AG04449 (cell line): Measurements from ENCODE around the gene NXPH4.

ENCODE experiments used
- CTCF ChIA-PET: fragments of 350-600 bp; formaldehyde crosslinking; extraction: SDS; loops from one replicate; lab custom pipeline; 2021; ENCODE audit warnings: antibody characterized with exemption; lab: Yijun Ruan, JAX
- POLR2A ChIA-PET: fragments of 400-600, 350-600 bp; formaldehyde crosslinking; extraction: SDS; loops from one replicate; lab custom pipeline; 2020; ENCODE audit warnings: antibody characterized with exemption, inconsistent platforms; lab: Yijun Ruan, JAX
- DNase-seq: peaks from one replicate; pipeline ENCODE4 v3.0.0-alpha.2; 2010; ENCODE audit warnings: low read depth, low spot score
- H3K4me3 ChIP-seq: 2 replicates; pipeline ENCODE4 v1.5.1; 2011; ENCODE audit warnings: low read depth, mild to moderate bottlenecking, control low read depth, low read length
- TF ChIP-seq, protein P1 (sequence below): IDR thresholded peaks from one replicate; pipeline ENCODE4 v1.5.1; 2011; ENCODE audit warnings: mild to moderate bottlenecking, moderate library complexity, low read length, control low read depth, inconsistent platforms; ENCODE audit not compliant: insufficient read depth; ENCODE audit errors: missing control alignments

The NXPH4 gene

DNA sequence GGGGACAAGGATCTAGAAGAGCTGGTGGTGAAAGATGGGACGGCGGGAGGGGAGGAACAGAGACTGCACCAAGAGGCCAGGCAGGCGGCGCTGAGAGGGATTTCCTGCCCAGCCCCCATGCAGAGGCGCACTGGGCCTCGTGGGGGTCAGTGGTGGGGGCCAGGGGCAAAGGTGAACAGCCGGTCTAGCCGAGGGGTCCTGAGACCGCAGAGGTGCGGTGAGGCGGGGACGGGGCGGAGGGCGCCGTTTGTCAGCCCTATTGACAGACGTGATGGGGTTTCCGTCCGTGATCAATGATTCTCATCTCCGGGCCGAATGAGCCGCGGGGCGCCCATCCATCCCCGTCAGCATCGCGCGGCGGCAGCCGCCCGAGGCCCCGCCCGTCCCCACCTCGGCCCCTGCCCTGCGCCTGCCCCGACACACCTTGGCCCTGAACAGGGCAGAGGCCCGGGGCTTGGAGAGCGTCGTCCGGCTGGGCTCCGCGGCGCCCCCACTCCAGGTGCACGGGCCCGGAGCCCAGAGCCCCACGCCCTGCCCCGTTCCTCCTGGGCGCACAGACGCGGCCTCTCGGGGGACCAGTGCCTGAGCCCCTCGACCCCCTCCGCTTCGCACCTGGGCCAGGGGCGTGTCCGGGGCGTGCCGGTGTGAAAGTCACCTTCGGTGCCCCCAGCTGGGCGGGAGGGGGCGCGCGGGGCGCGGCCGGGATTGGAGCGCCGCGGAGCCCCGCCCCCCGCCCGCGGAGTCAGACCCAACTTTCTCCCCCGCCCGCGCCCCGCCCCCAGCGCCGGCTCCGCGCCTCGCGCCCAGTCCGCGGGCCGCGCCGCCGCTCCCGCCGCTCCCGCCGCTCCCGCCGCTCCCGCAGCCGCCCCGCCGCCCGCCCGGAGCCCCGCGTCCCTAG is at the start of gene NXPH4:
NXPH4 (plus strand) TSS at position 781 of the 898 bp plus-strand sequence. CDS start 176 bp downstream, outside the sequence.
- CTCF ChIA-PET = interaction anchor here (2.2 to 11.4 kb wide), 5 partner anchors 11 to 26 kb away, joined by 10 to 393 read pairs (median 54); partner anchors contain the start of gene SHMT2
- no peak for DNase-seq
- TF ChIP-seq, protein P1, sequence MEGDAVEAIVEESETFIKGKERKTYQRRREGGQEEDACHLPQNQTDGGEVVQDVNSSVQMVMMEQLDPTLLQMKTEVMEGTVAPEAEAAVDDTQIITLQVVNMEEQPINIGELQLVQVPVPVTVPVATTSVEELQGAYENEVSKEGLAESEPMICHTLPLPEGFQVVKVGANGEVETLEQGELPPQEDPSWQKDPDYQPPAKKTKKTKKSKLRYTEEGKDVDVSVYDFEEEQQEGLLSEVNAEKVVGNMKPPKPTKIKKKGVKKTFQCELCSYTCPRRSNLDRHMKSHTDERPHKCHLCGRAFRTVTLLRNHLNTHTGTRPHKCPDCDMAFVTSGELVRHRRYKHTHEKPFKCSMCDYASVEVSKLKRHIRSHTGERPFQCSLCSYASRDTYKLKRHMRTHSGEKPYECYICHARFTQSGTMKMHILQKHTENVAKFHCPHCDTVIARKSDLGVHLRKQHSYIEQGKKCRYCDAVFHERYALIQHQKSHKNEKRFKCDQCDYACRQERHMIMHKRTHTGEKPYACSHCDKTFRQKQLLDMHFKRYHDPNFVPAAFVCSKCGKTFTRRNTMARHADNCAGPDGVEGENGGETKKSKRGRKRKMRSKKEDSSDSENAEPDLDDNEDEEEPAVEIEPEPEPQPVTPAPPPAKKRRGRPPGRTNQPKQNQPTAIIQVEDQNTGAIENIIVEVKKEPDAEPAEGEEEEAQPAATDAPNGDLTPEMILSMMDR = no peak
- H3K4me3 ChIP-seq = peak within 1 kb of the TSS; percentile 54
- POLR2A ChIA-PET = interaction anchor here (1.0 to 1.4 kb wide), 4 partner anchors 14 to 25 kb away, joined by 3 to 9 read pairs (median 4); partner anchors contain the start of gene SHMT2

DNA sequence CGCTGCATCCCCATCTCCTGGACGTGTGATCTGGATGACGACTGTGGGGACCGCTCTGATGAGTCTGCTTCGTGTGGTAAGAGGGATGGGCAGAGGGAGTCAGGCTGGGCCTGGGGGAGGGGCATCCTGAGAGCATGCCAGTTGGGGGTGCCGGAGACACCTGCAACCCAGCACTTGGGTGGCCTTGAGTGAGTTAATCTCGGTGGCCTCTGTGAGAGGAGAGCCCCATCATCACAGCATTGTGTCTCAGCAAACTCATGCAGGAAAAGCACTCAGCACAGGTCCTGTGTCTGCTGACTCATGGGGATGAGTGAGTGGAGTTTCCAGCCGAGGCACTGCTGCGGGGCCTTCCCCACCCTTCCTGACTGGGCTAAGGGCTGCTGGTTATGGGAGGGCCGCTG is 49.6 kb upstream of the NXPH4 start:
- H3K4me3 ChIP-seq = no peak overlapping the region
- no peak for DNase-seq
- ChIA-PET CTCF (interaction anchor here (1.0 to 26.2 kb wide), 6 partner anchors 9 to 96 kb away, joined by 3 to 874 read pairs (median 12); partner anchors contain the start of gene LRP1), POLR2A (no interaction called here)
- TF ChIP-seq, protein P1 = no peak

DNA sequence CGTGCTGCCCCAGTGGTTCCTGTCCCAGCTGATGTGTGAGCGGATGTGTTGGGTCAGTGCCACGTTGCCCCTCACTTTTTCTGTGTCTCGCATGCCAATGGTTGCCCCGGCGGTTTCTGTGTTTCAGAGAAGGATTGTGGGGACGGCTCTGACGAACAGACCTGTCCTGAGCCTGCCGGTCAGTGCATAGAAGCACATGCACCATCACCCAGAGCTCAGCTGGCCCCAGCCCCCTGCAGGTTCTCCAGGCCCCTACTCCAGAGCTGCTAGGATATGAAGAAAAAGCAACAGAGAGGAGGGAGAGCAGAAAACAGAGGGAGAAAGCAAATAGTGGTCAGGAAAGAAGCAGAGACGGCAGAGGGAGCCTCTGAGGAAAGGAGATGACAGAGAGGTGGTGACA is 48.5 kb upstream of the NXPH4 start:
- DNase-seq = no peak
- no peak overlapping the region for H3K4me3 ChIP-seq
- CTCF ChIA-PET = interaction anchor here (1.1 to 26.2 kb wide), 5 partner anchors 8 to 97 kb away, joined by 3 to 874 read pairs (median 18); partner anchors contain the start of gene LRP1
- TF ChIP-seq, protein P1 = no peak
- POLR2A ChIA-PET = no interaction called here

DNA sequence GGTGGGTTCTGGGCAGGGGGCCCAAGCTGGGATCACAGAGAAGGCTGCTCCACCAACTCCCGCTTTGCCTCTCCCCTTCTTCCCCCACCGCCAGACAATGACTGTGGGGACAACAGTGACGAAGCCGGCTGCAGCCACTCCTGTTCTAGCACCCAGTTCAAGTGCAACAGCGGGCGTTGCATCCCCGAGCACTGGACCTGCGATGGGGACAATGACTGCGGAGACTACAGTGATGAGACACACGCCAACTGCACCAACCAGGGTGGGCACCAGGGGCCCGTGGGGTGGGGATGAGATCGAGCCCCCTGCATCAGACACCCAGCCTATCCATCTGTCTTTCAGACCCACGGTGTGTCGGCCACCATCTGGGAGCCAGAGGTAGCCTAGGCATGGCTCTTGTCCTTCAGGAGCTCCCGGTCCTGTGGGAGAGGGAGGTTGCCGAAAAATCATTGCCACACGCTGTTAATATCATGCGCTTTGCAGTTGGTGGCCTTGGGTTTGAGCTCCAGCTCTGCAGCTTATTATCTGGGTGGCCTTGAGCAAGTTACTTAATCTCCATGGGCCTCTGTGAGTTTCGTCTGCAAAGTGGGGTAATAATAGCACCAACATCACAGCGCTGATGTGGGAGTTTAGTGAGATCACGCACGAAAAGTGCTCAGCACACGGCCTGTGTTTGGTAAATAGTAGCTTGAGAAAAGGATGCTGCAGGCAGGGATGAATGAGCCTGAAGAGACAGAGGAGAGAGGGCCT is 47.4 kb upstream of the NXPH4 start:
- no peak overlapping the region for H3K4me3 ChIP-seq
- CTCF ChIA-PET = interaction anchor here (1.0 to 26.2 kb wide), 10 partner anchors 7 to 99 kb away, joined by 3 to 874 read pairs (median 4); partner anchors contain the start of genes LRP1 and STAT6
- TF ChIP-seq, protein P1 = no peak
- DNase-seq = no peak
- POLR2A ChIA-PET = interaction anchor here (0.6 kb wide), 2 partner anchors 90 to 100 kb away, joined by 3 read pairs; partner anchors contain the start of gene NEMP1

DNA sequence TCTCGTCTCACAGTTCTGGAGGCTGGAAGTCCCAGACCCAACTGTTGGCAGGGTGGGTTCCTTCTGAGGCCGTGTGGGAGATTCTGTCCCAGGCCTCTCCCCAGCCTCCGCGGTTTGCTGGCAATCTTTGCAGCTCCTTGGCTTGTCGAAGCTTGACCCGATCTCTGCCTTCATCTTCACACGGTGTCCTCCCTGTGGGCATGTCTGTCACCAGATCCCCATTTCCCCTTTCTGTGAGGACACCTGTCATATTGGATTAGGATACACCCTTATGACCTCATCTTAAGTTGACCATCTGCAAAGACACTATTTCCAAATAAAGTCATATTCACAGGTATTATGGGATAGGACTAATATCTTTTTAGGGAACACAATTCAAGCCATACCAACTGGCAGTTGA is 46.6 kb upstream of the NXPH4 start:
- no peak for DNase-seq
- ChIA-PET POLR2A (interaction anchor here (0.6 kb wide), 1 partner anchor 101 kb away, joined by 3 read pairs; no protein-coding TSS in a partner anchor), CTCF (interaction anchor here (1.0 to 26.2 kb wide), 7 partner anchors 8 to 100 kb away, joined by 3 to 874 read pairs (median 5); partner anchors contain the start of genes LRP1 and STAT6)
- TF ChIP-seq, protein P1 = no peak
- no peak overlapping the region for H3K4me3 ChIP-seq
